HG03457 (cell line): ENCODE measurements around the gene DYNLL1.

Source experiments
- ATAC-seq: cut with Tn5 transposase; IDR thresholded peaks from one replicate; pipeline ENCODE4 v1.9.1; 2021; ENCODE audit warnings: moderate number of reproducible peaks; ENCODE audit not compliant: unreplicated experiment

The DYNLL1 gene

DNA sequence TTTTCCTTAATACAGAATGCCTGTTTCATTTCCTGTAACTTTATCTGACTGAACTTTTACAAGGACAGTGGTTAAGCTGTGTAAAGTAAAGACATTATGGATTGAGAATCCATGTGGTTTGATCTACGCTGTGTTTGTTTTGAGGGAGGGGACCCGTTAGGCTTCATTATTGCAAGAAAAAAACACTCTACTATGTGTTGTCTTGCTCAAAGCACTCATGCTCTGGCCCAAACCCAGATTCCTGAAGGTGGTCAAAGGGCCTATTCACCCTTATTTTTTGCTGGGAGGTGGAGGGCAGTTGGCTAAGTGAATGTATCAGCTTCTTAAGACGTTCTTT, 50.1 kb downstream of the DYNLL1 start:
- ATAC-seq, result no peak
